Measurements from ENCODE around the gene TNFRSF21. TPM values are rescaled to one million over a fixed set of nuclear protein-coding genes. Genes with fewer than 3 reads are reported as not detected.

Gene TNFRSF21, protein sequence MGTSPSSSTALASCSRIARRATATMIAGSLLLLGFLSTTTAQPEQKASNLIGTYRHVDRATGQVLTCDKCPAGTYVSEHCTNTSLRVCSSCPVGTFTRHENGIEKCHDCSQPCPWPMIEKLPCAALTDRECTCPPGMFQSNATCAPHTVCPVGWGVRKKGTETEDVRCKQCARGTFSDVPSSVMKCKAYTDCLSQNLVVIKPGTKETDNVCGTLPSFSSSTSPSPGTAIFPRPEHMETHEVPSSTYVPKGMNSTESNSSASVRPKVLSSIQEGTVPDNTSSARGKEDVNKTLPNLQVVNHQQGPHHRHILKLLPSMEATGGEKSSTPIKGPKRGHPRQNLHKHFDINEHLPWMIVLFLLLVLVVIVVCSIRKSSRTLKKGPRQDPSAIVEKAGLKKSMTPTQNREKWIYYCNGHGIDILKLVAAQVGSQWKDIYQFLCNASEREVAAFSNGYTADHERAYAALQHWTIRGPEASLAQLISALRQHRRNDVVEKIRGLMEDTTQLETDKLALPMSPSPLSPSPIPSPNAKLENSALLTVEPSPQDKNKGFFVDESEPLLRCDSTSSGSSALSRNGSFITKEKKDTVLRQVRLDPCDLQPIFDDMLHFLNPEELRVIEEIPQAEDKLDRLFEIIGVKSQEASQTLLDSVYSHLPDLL
- 19.2 and 21.0 TPM in 2 replicates for total RNA-seq

DNA sequence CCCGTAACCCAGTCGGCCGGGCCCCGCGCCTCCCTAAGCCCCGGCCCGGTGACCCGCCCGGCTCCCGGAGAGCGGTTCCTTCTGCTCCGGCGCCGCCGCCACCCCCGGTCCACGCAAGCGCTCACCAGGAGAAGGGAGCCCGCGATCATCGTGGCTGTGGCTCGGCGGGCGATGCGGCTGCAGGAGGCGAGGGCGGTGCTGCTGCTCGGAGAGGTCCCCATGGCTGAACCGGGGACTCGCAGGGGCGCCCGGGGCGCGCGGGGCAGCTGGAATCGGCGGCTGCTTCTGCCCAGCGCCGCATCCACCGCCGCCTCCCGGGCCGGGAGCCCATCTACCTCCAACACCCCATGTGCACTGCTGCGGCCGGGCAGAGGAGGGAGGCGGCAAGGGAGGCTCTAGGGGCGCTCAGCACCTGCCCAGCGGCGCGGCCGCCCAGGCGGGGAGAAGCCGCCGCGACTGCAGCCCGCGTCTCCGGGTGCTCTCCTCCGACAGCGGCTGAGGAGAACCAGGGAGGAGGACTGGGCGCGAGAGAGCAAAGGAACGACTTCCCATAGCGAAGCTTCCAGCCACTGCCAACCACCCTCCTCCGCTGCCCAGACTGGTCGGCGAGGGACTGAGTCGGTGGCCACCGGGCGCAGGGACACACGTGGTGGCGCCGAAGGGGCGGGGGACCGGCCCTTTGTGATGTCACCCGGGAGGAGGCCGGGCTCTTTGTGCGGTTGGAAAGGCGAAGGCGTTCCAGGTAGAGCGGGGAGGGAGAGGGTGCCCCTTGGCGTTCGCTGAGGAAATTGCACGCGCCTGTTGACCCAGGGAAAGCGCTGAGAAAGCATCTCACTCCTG, at the start of gene TNFRSF21:
TNFRSF21 (minus strand) TSS at position 615 of the 840 bp plus-strand sequence; CDS start at position 221, 394 bp downstream.

Other genes with a start within 250 kb of the TNFRSF21 start
- 7.1 and 14.3 TPM in 2 replicates for gene CD2AP, start 167.9 kb upstream of the TNFRSF21 start, total RNA-seq

Measured in bronchial smooth muscle cell (primary cell).